Gastrocnemius medialis (tissue), 4 donors: ENCODE data around the gene PHF21B. TPM values are rescaled to one million over a fixed set of nuclear protein-coding genes. Genes with fewer than 3 reads are reported as not detected.

Experiments used
- ATAC-seq, 2 donors: fragments of 150-250 bp; one replicate each; pipeline ENCODE4 v1.9.1; 2016
- DNase-seq, 2 donors: peaks; one replicate each; pipeline ENCODE4 v3.0.0-alpha.2; 2019
- H3K27ac ChIP-seq, 4 donors: fragments of 200-600 bp; sonication (generic); 1 replicate in 1 of 4; 2 replicates in 3 of 4; pipeline ENCODE4 v1.5.1; 2016 to 2018; ENCODE audit warnings: mild to moderate bottlenecking in 2 of 4, moderate library complexity in 1 of 4
- H3K27me3 ChIP-seq, 3 donors: fragments of 200-600 bp; sonication (generic) in 2 of 3; 1 replicate in 1 of 3; 2 replicates in 2 of 3; pipeline versions ENCODE4 v1.5.1 to v1.6.0; 2016 to 2019; ENCODE audit warnings: mild to moderate bottlenecking in 1 of 3, moderate library complexity in 1 of 3
- H3K36me3 ChIP-seq, 2 donors: fragments of 200-600 bp; sonication (generic) in 1 of 2; one replicate each; pipeline ENCODE4 v1.5.1; 2017 to 2018
- H3K4me1 ChIP-seq, 2 donors: fragments of 200-600 bp; sonication (generic) in 1 of 2; one replicate each; pipeline ENCODE4 v1.5.1; 2016 to 2017; ENCODE audit warnings: mild to moderate bottlenecking in 2 of 2
- H3K4me3 ChIP-seq, 4 donors: fragments of 200-600 bp; sonication (generic) in 3 of 4; 1 replicate in 1 of 4; 2 replicates in 3 of 4; pipeline ENCODE4 v1.5.1; 2016 to 2019; ENCODE audit warnings: mild to moderate bottlenecking in 2 of 4
- H3K9me3 ChIP-seq, 3 donors: fragments of 200-600 bp; sonication (generic) in 2 of 3; 1 replicate in 1 of 3; 2 replicates in 2 of 3; pipeline ENCODE4 v1.5.1; 2016 to 2019
- CTCF ChIP-seq, 5 experiments: fragments of 450-650 bp in 3 of 5; fragments of 200-600 bp in 2 of 5; sonication (generic) in 2 of 5; IDR thresholded peaks in 4 of 5; conservative IDR thresholded peaks in 1 of 5; 1 replicate in 4 of 5; 2 replicates in 1 of 5; pipeline ENCODE4 v1.5.1; 2016 to 2019; ENCODE audit warnings: antibody characterized with exemption in 5 of 5, mild to moderate bottlenecking in 3 of 5, moderate library complexity in 3 of 5
- POLR2A ChIP-seq, 2 donors: fragments of 450-650 bp; IDR thresholded peaks; one replicate each; pipeline ENCODE4 v1.6.1; 2017; ENCODE audit warnings: antibody characterized with exemption in 2 of 2, mild to moderate bottlenecking in 2 of 2, moderate library complexity in 2 of 2
- in situ Hi-C, 4 donors: fragments of 200-750 bp; cut with MboI; loops; one replicate each; pipeline versions ENCODE4 v1.15.0 to v1.8.0; 2017; ENCODE audit warnings: low sequenced_read_pairs in 4 of 4
- intact Hi-C: fragments of 100-400 bp; cut with DNase I; formaldehyde crosslinking; loops from one replicate; pipeline ENCODE4 v1.15.1; 2023; ENCODE audit warnings: low total_unique reads
- total RNA-seq, 4 donors: library from RNA; depleted of rRNA; stranded (reverse); fragments of >200 nt; gene quantifications; one replicate each; pipeline versions ENCODE4 v1.1.0 to v1.2.3, GENCODE V29; 2016

Gene PHF21B
- total RNA-seq, 4 donors from 2014 or later: 0.07 TPM; not detected in 3

- in situ Hi-C loops: no loop called here
- Histone ChIP-seq H3K4me3 (no peak overlapping the region), H3K27ac (no peak overlapping the region), H3K4me1 (peaks cover 8 to 10% of the 10 kb centered on the region in 2 donors), H3K27me3 (peaks cover 25 to 31% (median 27%) of the 10 kb centered on the region in 3 donors), H3K36me3 (no peaks in the 10 kb centered on the region), H3K9me3 (no peaks in the 10 kb centered on the region)
- TF ChIP-seq CTCF (IDR thresholded peaks at IDR 0.05 in 4 of 5, conservative IDR thresholded peaks at IDR 0.05 in 1 of 5) (no peak), POLR2A (IDR thresholded peaks at IDR 0.05) (no peak)
- intact Hi-C loops: no loop called here
- DNase-seq: no peak
- ATAC-seq: no peak
These were observed 4.8 kb upstream of the PHF21B start for GRCh38 chr22:45014654-45015053.

GRCh38 chr22:45013138-45013537 lies 3.3 kb upstream of the PHF21B start:
- intact Hi-C loops (no loop called here), in situ Hi-C loops (no loop called here)
- no peak for TF ChIP-seq POLR2A (IDR thresholded peaks at IDR 0.05)
- TF ChIP-seq CTCF (IDR thresholded peaks at IDR 0.05 in 4 of 5, conservative IDR thresholded peaks at IDR 0.05 in 1 of 5): no peak
- H3K27me3 ChIP-seq: peaks cover 35 to 40% (median 35%) of the 10 kb centered on the region in 3 donors
- no peak overlapping the region for H3K27ac ChIP-seq
- peaks cover 10 to 18% of the 10 kb centered on the region in 2 donors for H3K4me1 ChIP-seq
- no peak overlapping the region for H3K4me3 ChIP-seq
- H3K9me3 ChIP-seq: no peaks in the 10 kb centered on the region
- H3K36me3 ChIP-seq: no peaks in the 10 kb centered on the region
- ATAC-seq (no peak), DNase-seq (no peak)

- DNase-seq: no peak
- Histone ChIP-seq H3K4me3 (peak overlapping the region; percentile 49 to 59 (median 56)), H3K9me3 (no peaks in the 10 kb centered on the region), H3K36me3 (no peaks in the 10 kb centered on the region), H3K27ac (no peak overlapping the region), H3K4me1 (peaks cover 12 to 28% of the 10 kb centered on the region in 2 donors), H3K27me3 (peaks cover 48 to 54% (median 51%) of the 10 kb centered on the region in 3 donors)
- in situ Hi-C loops (no loop called here), intact Hi-C loops (no loop called here)
- no peak for TF ChIP-seq POLR2A (IDR thresholded peaks at IDR 0.05)
- no peak for TF ChIP-seq CTCF (IDR thresholded peaks at IDR 0.05 in 4 of 5, conservative IDR thresholded peaks at IDR 0.05 in 1 of 5)
- no peak for ATAC-seq
These were observed 711 bp upstream of the PHF21B start for GRCh38 chr22:45010532-45010900.

- peaks cover 59 to 68% (median 62%) of the 10 kb centered on the region in 3 donors for H3K27me3 ChIP-seq
- intact Hi-C loops (no loop called here), in situ Hi-C loops (no loop called here)
- peak overlapping the region; percentile 25 to 59 (median 43) for H3K4me3 ChIP-seq
- no peaks in the 10 kb centered on the region for H3K36me3 ChIP-seq
- peaks cover 12 to 28% of the 10 kb centered on the region in 2 donors for H3K4me1 ChIP-seq
- H3K27ac ChIP-seq: no peak overlapping the region
- TF ChIP-seq POLR2A (IDR thresholded peaks at IDR 0.05): no peak
- no peak for TF ChIP-seq CTCF (IDR thresholded peaks at IDR 0.05 in 4 of 5, conservative IDR thresholded peaks at IDR 0.05 in 1 of 5)
- no peaks in the 10 kb centered on the region for H3K9me3 ChIP-seq
- ATAC-seq (no peak), DNase-seq (no peak)
These were observed 827 bp downstream of the PHF21B start for GRCh38 chr22:45008751-45009605.
